HG02678 (cell line): ENCODE results near the gene ITSN1.
"Not testable (repeated sequence)": the region's sequence is repeated elsewhere in the genome, so short reads cannot be mapped to it uniquely, and the experiment has no call there.

Experiments
- ATAC-seq: cut with Tn5 transposase; IDR thresholded peaks from one replicate; pipeline ENCODE4 v1.9.1; 2021; ENCODE audit warnings: mild to moderate bottlenecking, moderate library complexity; ENCODE audit not compliant: unreplicated experiment

Gene ITSN1

DNA sequence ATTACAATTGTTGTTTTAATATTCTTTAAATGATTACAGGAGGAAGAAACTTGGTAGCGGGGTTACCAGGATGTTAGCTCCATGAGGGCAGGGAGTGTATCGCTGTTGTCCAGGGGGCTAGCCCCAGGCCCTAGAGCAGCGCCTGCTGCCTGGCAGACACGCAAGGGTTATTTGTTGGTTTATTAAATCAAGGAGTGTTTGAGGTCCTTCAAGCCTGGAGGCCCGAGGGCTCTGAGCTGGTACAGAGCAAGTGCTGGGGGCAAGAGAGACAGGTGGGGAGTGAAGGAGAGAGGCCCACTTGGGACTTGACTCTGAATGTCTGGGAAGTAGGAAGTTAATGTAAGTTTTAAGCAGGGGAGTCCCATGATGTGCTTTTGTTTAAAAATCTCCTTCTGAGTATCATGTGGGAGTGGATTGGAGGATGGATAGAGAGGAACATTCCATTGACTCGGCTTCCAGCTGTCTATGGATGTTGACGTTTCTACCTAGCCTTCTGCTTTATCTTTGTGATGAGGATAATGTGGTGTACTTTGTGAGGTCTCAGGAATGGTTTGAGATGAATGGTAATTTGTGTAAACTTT is 8.7 kb downstream of the ITSN1 start:
- ATAC-seq = no peak

DNA sequence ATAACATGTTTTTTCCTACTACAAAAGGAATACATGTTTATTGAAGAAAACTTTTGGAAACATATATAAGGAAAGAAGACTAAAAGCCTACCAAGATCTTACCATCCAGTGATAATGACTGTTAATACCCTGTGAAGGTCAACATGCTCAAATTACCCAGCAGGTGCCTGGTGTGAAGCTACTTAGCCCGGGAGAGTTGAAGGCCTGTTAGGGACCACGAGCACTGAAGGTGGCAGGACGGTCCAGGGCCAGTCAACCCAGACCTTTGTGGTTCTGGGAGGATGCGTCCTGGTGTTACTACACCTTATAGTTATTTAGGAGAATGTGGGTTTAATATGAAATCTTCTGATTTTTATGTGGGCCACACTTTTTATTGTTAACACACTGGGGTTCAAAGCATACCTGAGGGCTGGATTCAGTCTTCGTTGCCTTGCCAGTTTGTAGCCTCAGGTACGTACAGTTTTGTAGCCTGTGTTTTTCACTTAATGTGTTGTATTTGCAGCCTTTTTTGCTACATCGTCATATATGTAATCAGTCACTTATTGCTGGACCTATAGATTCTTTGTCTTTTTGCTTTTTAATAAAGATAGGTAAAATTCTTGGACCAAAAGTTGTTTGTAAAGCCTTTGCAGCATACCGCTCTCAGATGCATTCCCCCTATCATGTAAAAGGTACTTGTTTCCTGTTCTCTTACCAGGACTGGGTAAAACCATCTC is 9.8 kb downstream of the ITSN1 start:
- no peak for ATAC-seq

DNA sequence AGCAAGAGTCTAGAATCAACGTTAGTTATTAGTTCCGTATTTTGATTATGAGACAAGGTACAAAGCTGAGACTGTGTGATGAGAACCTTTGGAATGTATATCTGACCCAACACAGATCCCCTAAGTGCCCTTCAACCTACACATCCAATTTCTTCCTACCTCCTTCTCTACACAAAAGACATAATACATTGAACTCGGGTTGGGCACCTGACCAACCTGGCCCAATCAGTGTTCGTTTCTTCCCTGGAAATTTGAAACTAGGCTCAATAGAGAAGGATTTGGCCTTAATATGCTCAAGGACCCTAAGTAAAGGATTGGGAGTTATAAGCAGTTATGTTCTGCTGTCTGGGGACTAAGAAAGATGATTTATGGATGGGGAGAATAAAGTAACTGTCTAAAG is 12.1 kb downstream of the ITSN1 start:
- ATAC-seq = no peak

DNA sequence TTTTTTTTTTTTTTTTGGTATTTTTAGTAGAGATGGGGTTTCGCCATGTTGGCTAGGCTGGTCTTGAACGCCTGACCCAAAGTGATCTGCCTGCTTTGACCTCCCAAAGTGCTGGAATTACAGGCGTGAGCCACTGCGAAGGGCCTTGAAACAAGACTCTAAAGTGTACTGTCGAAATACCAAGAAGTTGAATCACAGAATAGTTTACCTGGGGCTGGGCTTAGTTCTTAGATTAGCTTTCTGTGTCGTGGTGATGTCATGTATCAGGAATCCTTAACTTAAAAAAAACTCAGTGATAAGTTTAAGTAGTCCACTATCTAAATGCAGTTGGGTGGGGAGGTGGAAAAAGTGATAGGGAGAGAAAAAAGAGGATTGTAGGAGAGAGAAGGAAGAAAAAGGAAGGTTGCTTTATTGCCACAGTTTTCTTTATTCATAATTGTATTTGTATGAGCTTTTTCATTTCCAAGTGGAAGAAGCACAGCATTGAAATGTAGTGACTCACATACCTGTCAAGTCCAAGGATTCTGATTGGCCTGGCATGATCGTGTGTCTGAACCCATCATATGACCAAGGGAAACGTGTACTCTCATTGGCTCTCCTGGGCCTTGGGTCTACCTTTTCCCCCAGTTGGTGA is 13.4 kb downstream of the ITSN1 start:
- ATAC-seq = no peak

DNA sequence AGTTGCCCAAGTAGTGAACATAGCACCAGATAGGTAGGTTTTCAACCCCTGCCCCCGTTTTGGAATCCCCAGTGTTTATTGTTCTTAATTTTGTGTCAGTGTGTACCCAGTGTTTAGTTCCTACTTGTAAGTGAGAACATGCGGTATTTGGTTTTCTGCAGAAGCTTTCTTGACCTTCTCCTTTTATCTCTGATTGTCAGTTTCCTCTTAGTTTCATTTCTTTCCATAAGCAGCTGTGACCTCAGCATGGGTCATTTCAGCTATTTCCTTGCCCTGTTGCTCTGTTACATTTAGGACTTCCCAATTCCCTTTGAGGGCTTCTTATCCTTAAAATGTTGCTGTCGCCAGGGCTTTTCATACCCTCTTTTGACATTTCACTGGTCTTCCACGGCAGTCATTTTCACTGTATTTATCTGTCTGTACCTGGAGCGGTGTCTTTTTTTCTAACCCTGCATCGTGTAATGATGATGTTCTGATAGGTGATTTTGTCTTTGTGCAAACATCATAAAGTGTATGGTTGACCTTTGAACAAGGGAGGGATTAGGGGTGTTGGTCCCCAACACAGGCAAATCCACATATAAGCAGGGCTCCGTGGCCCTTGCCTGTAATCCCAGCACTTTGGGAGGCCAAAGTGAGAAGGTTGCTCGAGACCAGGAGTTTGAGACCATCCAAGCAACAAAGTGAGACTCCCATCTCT is 15.0 kb downstream of the ITSN1 start:
- no peak for ATAC-seq

DNA sequence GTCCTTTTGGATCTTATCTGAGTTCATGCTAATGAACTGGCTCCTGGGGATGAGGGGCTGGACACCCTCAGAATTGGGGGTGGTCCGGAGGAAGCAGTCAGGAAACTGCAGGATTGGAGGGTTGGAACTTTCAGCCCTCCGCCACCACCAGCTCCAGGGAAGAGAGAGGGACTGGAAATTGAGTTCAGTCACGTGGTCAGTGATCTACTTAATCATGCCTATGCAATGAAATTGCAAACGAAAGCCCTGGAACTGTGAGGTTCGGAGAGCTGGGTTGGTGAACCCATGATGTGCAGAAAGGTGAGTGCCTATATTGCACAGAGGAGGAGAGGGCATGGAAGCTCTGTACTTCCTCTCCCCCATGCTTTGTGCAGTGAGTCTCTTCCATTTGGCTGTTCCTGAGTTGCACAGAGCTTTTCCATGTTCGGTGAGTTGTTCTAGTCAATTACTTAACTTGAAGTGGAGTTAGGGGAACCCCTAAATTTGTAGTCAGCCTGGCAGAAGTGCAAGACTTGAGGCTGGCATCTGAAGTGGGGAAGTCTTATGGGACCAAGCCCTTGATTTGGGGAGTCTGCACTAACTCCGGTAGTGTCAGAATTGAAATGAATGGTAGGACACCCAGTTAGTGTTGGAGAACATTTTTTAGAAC is 16.7 kb downstream of the ITSN1 start:
- ATAC-seq = no peak

DNA sequence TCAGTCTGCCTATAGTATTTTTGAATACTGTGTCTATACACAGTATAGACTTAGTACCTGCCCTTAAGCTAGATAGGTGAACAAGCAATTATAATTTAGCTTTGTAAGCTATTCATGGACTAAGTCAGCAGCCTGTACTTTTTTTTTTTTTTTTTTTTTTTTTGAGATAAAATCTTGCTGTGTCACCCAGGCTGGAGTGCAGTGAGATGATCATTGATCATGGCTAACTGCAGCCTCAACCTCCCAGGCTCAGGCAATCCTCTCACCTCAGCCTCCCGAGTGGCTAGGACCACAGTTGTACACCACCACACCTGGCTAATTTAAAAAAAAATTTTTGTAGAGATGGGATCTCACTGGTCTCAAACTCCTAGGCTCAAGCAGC is 17.3 kb downstream of the ITSN1 start:
- ATAC-seq = no peak

DNA sequence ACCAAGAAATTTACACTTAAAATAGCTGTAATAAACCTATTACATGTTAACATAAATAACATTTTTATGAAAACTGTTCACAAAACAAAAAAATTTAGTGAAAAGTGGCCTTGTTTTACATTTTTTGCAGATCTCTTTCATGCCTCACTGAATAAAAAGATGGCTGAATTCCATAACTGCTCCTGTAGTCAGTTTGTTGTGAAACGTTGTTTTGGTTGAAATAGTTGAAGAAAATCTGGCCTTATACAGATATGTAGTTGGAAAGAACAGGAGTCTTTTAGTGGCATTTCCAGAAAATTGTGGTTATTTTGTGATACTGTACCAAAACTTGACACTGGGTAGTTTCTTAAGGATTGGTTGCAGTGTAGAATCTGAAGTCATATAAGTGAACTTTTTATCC is 18.1 kb downstream of the ITSN1 start:
- no peak for ATAC-seq

DNA sequence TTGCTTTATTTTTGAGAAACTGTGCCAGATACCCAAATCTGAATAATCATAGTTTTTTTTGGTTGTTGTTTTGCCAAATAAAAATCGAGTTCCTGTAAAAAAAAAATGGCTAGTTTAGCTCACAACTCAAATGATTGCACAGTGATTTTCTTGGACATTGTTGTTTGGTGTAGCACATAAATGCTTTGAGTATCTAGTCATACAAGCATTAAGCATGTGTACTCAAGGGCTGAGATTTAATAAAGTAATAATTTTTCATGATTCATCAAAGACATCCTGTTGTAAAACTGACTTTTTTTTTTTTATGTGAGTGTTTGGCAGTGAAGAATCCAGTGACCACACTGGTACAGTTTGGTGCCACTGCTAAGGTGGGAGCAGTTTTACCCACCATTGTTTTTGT is 18.8 kb downstream of the ITSN1 start:
- no peak for ATAC-seq

DNA sequence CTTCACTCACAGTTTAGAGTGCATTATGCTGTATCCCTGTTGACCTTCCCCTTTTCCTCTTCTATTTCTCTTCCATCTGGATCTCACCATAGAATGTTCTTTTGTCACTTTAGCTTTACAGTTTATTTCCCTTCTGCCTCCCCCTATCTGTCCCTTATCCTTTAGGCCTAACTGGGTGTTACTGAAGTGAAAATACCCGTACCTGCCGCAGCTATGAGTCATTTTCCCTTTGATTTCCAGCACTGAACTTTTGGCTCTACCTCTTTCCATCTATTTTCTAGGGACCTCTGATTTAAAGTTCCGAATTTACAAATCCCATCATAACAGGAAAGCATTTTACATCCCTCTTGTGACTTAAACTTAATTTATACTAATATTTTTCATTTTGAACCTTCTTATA is 19.7 kb downstream of the ITSN1 start:
- ATAC-seq = no peak

DNA sequence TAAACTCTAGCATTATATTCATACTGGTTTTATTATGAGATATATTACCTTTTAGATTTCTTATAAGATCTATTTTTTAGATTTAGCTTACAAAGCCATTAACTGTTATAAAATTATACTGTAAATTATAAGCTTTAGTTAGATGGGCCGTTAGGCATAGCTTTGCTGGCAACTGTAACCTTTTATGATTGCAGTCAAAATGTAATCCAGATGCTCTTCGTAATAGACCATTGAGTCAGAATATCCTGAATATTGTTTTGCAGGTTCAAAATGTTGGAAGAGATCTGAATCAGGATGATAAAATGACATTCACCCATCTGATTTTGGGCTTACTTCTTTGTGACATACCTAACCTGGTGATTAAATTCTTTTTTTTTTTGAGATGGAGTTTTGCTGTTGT is 20.9 kb downstream of the ITSN1 start:
- no peak for ATAC-seq

DNA sequence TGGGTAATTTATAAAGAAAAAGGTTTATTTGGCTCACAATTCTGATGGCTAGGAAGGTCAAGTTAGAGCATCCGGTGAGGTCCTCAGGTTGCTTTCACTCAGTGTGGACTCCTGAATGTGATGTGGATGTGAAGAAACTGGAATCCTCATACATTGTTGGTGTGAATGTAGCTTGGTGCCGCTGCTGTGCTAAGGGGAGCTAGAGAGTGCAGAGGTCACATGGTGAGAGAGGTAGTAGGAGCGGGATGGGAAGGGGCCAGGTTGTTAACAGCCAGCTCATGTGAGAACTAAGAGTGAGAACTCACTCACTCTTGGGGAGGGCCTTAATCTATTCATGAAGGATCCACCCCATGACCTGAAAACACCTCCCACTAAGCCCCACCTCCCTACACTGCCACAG is 21.8 kb downstream of the ITSN1 start:
- ATAC-seq = no peak

DNA sequence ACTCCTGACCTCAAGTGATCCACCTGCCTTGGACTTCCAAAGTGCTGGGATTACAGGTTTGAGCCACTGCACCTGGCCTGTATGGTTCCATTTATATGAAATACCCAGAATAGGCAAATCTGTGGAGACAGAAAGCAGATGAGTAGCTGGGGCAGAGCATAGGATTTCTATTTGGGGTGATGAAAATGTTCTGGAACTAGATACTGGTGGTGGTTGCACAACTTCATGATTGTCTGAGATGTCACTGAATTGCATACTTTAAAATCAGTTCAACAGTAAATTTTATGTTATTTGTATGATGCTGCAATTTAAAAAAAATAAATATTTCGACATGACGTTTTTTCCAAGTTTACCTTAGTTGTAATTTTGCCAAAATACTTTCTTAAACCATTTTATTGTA is 23.9 kb downstream of the ITSN1 start:
- no peak for ATAC-seq

DNA sequence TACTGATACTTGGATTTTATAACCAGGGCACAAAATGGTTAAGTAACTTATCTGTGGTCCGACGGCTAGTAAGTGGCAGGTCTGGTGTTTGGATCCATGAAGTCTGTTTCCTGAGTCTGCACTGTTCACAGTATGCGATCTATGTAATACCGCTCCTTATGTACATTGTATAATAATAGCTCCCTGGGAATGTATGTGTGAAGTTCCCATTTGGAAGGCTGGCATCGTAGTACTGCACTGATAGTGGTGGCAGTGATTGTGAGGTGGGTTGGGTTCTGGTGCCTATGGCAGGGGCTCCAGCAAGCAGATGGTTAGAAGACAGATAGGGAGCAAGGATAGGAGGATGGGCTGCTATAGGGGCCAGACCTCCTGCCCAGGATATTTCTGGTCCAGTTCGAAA is 25.3 kb downstream of the ITSN1 start:
- ATAC-seq = no peak

DNA sequence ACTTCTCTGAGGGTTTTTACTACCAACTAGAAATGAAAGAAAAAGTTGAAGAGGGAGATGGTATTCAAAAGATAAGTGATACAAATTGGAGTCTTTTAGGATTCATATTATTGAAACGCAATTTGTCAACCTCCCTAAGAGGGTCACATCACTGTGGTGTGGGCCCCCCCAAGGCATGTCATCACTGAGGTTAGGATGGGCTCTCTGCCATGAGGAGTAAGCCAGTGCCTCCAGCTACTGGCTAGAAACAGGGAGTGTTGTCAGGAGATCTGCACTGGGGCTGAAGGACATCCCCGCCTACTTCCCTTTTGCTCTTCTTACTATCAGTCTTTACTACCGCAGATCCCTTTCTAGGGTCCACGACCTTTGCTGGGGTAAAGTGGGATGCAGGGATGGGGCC is 25.9 kb downstream of the ITSN1 start:
- ATAC-seq = no peak

DNA sequence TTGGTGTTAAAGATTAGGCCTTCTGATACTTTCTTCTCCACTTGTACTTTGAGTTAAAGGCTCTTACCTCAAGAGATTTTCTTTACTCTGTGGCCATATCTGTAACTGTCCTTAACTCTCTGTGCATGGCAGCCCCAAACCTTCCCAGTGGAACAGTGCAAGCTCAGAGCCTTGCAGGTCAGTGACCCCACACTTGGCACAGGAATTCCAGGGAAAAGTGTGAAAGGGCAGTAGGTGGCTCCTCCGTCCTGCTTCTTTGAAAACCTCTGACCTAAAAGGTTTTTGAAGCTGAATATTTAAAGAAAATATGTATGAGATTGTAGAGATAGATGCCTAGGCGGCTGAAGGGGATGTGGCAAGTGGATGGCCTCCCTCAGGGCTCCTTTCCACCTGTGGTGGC is 26.3 kb downstream of the ITSN1 start:
- no peak for ATAC-seq

DNA sequence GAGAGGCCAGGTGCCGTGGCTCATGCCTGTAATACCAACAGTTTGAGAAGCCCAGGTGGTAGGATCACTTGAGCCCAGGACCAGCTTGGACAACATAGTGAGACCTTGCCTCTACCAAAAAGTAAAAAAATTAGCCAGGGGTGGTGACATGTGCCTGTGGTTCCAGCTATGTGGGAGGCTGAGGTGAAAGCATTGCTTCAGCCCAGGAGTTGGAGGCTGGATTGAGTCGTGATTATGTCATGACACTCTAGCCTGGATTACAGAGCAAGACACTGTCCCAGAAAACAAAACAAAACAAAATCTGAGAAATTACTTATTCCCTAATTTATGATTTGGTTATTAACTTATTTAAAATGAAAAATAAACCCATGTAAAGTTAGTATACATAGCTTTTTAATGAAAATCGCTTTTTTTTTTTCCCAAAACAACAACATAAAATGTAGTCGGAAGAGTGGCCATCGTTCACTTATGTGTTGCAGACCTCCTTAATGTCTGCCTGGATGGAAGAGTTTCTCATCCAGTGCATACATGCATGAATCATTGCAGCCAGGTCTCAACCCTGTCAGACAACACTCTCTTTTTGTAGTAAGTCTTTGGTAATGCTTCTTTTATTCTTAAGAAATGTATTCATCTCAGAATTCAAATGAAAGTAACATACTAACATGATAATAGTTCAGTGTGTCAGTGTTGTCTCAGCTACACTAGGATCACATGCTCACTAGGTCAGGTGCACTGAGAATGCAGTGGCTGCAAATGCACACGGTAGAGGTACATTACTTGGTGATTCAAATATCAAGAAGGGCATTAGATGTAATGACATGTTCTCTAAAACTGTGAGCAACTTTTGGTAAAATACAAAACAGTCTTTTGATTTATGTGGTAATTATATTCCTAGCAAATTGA is 28.0 kb downstream of the ITSN1 start:
- ATAC-seq = no peak

DNA sequence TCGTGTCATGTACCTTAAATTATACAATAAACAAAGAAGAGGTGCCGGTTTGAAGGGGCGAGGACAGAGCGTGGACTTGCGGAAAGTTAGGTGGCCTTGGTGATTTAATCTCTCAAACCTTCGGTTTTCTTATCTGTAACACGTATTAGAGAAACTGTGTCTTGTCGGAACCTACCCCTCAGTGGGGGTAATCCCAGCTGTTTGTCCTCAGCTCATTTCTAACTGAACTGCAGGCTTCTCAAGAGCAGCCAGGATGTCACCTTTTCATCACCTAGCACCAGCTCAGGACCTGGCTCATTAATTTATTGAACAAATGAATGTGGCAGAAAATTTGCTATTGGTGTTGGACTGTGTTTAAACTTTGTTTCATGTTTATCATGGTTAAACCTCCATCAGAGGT is 31.2 kb downstream of the ITSN1 start:
- no peak for ATAC-seq

DNA sequence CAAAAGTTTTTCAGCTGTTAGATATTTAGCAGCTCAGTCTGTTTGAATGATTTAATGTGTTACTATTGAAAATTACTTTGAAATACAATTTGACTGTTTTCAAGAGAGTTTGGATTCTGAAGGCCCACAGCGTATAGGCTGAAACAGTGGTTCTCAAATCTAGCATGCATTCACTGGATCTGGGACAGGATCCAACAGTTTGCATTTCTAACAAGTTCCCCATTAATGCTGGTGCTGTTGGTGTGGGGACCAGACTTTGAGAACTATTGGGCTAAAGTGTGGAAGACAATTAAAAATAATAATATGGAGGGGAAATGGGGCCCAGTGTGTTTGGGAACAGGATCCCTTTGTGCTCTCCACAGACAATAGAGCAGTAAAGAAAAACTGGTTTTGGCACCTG is 31.9 kb downstream of the ITSN1 start:
- ATAC-seq = no peak

DNA sequence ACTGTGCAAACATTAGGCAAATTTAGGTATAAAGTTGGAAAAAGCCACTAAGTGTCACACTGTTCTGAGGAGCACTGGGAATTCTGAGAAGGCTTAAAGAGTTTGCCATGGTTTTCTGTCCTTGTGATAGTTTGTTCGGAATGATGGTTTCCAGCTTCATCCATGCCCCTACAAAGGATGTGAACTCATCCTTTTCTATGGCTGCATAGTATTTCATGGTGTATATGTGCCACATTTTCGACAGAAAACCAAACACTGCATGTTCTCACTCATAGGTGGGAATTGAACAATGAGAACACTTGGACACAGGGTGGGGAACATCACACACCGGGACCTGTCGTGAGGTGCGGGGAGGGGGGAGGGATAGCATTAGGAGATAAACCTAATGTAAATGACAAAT is 34.4 kb downstream of the ITSN1 start:
- ATAC-seq = not testable (repeated sequence)

DNA sequence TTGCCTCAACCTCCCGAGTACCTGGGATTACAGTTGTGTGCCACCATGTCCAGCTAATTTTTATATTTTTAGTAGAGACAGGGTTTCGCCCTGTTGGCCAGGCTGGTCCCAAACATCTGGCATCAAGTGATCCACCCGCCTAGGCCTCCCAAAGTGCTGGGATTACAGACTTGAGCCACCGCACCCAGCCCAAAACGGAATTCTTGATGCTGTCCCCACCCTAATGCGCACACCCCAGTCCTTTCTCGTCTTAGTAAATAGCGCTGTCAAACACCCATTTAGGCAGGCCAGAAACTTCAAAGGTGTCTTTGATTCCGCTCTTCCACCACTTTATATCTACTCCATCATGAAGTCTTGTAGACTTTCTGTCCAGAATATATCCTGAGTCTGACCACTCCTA is 35.1 kb downstream of the ITSN1 start:
- ATAC-seq = no peak
